HepG2 (cell line): ENCODE measurements around the gene COPZ2. TPM values are rescaled to one million over a fixed set of nuclear protein-coding genes. Genes with fewer than 3 reads are reported as not detected.

Source experiments
- ATAC-seq: fragments of 200-7000 bp; cut with Tn5 transposase; 3 replicates; pipeline ENCODE4 v1.9.1; 2020; ENCODE audit warnings: mild to moderate bottlenecking, moderate library complexity
- BruUV-seq: library from RNA; stranded (reverse); fragments of 400-500 nt; replicated peaks from 2 replicates; lab custom pipeline; 2021; lab: Mats Ljungman, UMichigan
- CTCF ChIA-PET: fragments of 300-600 bp; formaldehyde crosslinking; extraction: SDS; loops from one replicate; lab custom pipeline; 2021; ENCODE audit warnings: low total read pairs, inconsistent platforms, low intra/inter-chr PET ratio; lab: Yijun Ruan, JAX
- POLR2A ChIA-PET: fragments of 350-600 bp; sonication (Branson Sonifier 250); formaldehyde crosslinking; loops from one replicate; lab custom pipeline; 2020; ENCODE audit warnings: antibody characterized with exemption, inconsistent platforms; lab: Yijun Ruan, JAX
- DNase-seq: peaks from one replicate; pipeline ENCODE4 v3.0.0-alpha.2; 2015; ENCODE audit warnings: low spot score
- FAIRE-seq: peaks from 3 replicates; lab custom pipeline; 2011; peaks lifted over from hg19 to GRCh38; lab: Jason Lieb, UNC
- H2AFZ ChIP-seq: one replicate; pipeline ENCODE4 v1.6.1; 2011; ENCODE audit warnings: low read length, inconsistent platforms
- H3K27ac ChIP-seq: fragments of 300-600 bp; 3 replicates; pipeline ENCODE4 v1.8.0; 2011; ENCODE audit warnings: mixed run types, mild to moderate bottlenecking, mixed read lengths, low read length, inconsistent platforms; ENCODE audit not compliant: insufficient read depth; ENCODE audit errors: extremely low read length
- H3K27me3 ChIP-seq, 2 experiments: fragments of 200-600 bp in 1 of 2; 2 replicates in 1 of 2; 3 replicates in 1 of 2; pipeline versions ENCODE4 v1.6.0 to v1.8.0; 2011; ENCODE audit warnings: low read length in 2 of 2, mild to moderate bottlenecking in 2 of 2, moderate library complexity in 2 of 2, inconsistent platforms in 1 of 2; ENCODE audit not compliant: insufficient read depth in 2 of 2, control insufficient read depth in 1 of 2
- H3K36me3 ChIP-seq, 2 experiments: fragments of 200-600 bp in 1 of 2; replicated peaks in 1 of 2; 2 replicates in 1 of 2; 3 replicates in 1 of 2; pipeline versions ENCODE4 v1.5.1 to v1.8.0; 2011; ENCODE audit warnings: low read length in 2 of 2, inconsistent platforms in 1 of 2; ENCODE audit not compliant: insufficient read depth in 2 of 2, control insufficient read depth in 1 of 2
- H3K4me1 ChIP-seq: 2 replicates; pipeline ENCODE4 v1.5.1; 2012; ENCODE audit warnings: low read length, inconsistent platforms; ENCODE audit not compliant: insufficient read depth
- H3K4me2 ChIP-seq: 2 replicates; pipeline ENCODE4 v1.6.0; 2011; ENCODE audit warnings: low read depth, low read length, inconsistent platforms
- H3K4me3 ChIP-seq, 3 experiments: fragments of 200-600 bp in 1 of 3; sonication (generic), shearing (Covaris generic) in 1 of 3; replicated peaks in 1 of 3; 2 replicates each; pipeline ENCODE4 v1.5.1; 2011 to 2016; ENCODE audit warnings: low read length in 3 of 3, inconsistent platforms in 2 of 3, low read depth in 2 of 3, mild to moderate bottlenecking in 2 of 3, control low read depth in 1 of 3, mixed read lengths in 1 of 3; ENCODE audit not compliant: insufficient read depth in 1 of 3
- H3K79me2 ChIP-seq: one replicate; pipeline ENCODE4 v1.6.1; 2011; ENCODE audit warnings: low read length, inconsistent platforms; ENCODE audit not compliant: insufficient read depth
- H3K9ac ChIP-seq: 2 replicates; pipeline ENCODE4 v1.6.0; 2011; ENCODE audit warnings: mild to moderate bottlenecking, low read depth, low read length, inconsistent platforms; ENCODE audit not compliant: insufficient read depth
- H3K9me3 ChIP-seq: 2 replicates; pipeline ENCODE4 v1.5.1; 2012; ENCODE audit warnings: mild to moderate bottlenecking, low read length
- H4K20me1 ChIP-seq: 2 replicates; pipeline ENCODE4 v1.6.0; 2011; ENCODE audit warnings: inconsistent platforms, mild to moderate bottlenecking, low read length, moderate library complexity; ENCODE audit not compliant: insufficient read depth
- ATF7 ChIP-seq, 2 experiments: fragments of 450-650 bp in 1 of 2; sonication (generic) in 1 of 2; formaldehyde crosslinking in 1 of 2; IDR thresholded peaks; 2 replicates each; pipeline versions ENCODE4 v1.4.0 to v1.6.1; 2016 to 2020; ENCODE audit warnings: antibody characterized with exemption in 1 of 2, mild to moderate bottlenecking in 1 of 2, missing genetic modification reagents in 1 of 2
- CHCHD3 ChIP-seq: sonication (generic); formaldehyde crosslinking; IDR thresholded peaks from 2 replicates; pipeline ENCODE4 v1.8.0; 2022; ENCODE audit warnings: mild to moderate bottlenecking, missing genetic modification reagents, moderate library complexity
- CREB1 ChIP-seq, 2 experiments: fragments of 450-650 bp in 1 of 2; IDR thresholded peaks; 2 replicates each; pipeline ENCODE4 v1.6.1; 2016 to 2017; ENCODE audit warnings: control low read depth in 1 of 2, mild to moderate bottlenecking in 1 of 2, missing compliant biosample characterization in 1 of 2, missing genetic modification characterization in 1 of 2
- JDP2 ChIP-seq: sonication (generic); formaldehyde crosslinking; IDR thresholded peaks from 2 replicates; pipeline ENCODE4 v1.8.1; 2022; ENCODE audit warnings: missing genetic modification reagents, borderline replicate concordance
- KLF12 ChIP-seq: sonication (generic); formaldehyde crosslinking; IDR thresholded peaks from 2 replicates; pipeline ENCODE4 v1.4.0; 2020; ENCODE audit warnings: missing genetic modification reagents, borderline replicate concordance
- SALL2 ChIP-seq: sonication (generic); formaldehyde crosslinking; IDR thresholded peaks from 2 replicates; pipeline ENCODE4 v1.8.1; 2023; ENCODE audit warnings: mild to moderate bottlenecking, missing genetic modification reagents, inconsistent platforms
- SNAI1 ChIP-seq: sonication (generic); formaldehyde crosslinking; IDR thresholded peaks from 2 replicates; pipeline ENCODE4 v1.5.0; 2020; ENCODE audit warnings: mild to moderate bottlenecking, missing genetic modification reagents, borderline replicate concordance
- SOX13 ChIP-seq, 3 experiments: fragments of 450-650 bp in 1 of 3; sonication (generic) in 1 of 3; formaldehyde crosslinking in 1 of 3; IDR thresholded peaks in 2 of 3; conservative IDR thresholded peaks in 1 of 3; 2 replicates each; pipeline versions ENCODE4 v1.5.0 to v1.6.1; 2016 to 2020; ENCODE audit warnings: antibody characterized with exemption in 1 of 3, mild to moderate bottlenecking in 1 of 3, missing compliant biosample characterization in 1 of 3, missing genetic modification reagents in 1 of 3, moderate library complexity in 1 of 3
- TBX3 ChIP-seq: fragments of 450-650 bp; IDR thresholded peaks from 2 replicates; pipeline ENCODE4 v1.6.1; 2017; ENCODE audit warnings: antibody characterized with exemption, mild to moderate bottlenecking, inconsistent platforms, borderline replicate concordance
- ZFP37 ChIP-seq: sonication (generic); formaldehyde crosslinking; IDR thresholded peaks from 2 replicates; pipeline ENCODE4 v1.4.0; 2020; ENCODE audit warnings: missing genetic modification reagents, borderline replicate concordance
- ZNF430 ChIP-seq: sonication (generic); formaldehyde crosslinking; IDR thresholded peaks from 2 replicates; pipeline ENCODE4 v1.9.0; 2021; ENCODE audit warnings: mild to moderate bottlenecking, missing genetic modification reagents
- ZNF781 ChIP-seq: sonication (generic); formaldehyde crosslinking; IDR thresholded peaks from 2 replicates; pipeline ENCODE4 v1.5.1; 2020; ENCODE audit warnings: borderline replicate concordance, mild to moderate bottlenecking, missing genetic modification reagents; ENCODE audit errors: not compliant biosample characterization
- ZSCAN9 ChIP-seq: IDR thresholded peaks from 2 replicates; pipeline ENCODE4 v1.6.1; 2016; ENCODE audit warnings: borderline replicate concordance
- WGBS: methylation state at CpG from one replicate; pipeline ENCODE4 v1.1.6; 2017; ENCODE audit warnings: low lambda C conversion rate; 5-methylcytosine and 5-hydroxymethylcytosine counted together
- in situ Hi-C: cut with HindIII; loops from 2 replicates; pipeline ENCODE4 v1.10.0; 2017; ENCODE audit warnings: low pct_unique_long_range_greater_than_20kb; ENCODE audit not compliant: extremely low pct_ligation_motif_present
- intact Hi-C: fragments of 100-400 bp; cut with micrococcal nuclease; formaldehyde crosslinking; loops from one replicate; pipeline ENCODE4 v1.10.0; 2022; ENCODE audit not compliant: unreplicated experiment
- polyA plus RNA-seq, 8 experiments: library from polyadenylated mRNA; depleted of rRNA in 3 of 8; stranded (reverse) in 7 of 8; unstranded in 1 of 8; fragments of >200 nt; fragmentation: Illumina TruSeq in 4 of 8; extraction: Trizol in 4 of 8; gene quantifications; 2 replicates each; pipeline versions ENCODE4 v1.2.1 to v1.2.3, GENCODE V29; 2011 to 2016; ENCODE audit warnings: low read depth in 4 of 8, missing spikeins in 1 of 8, mixed read lengths in 1 of 8; ENCODE audit not compliant: insufficient read depth in 1 of 8
- total RNA-seq, 5 experiments: library from RNA; depleted of rRNA; stranded (reverse); fragments of >200 nt; fragmentation: Illumina TruSeq; extraction: Trizol; gene quantifications; 2 replicates each; pipeline ENCODE4 v1.2.3, GENCODE V29; 2016; ENCODE audit warnings: low read depth in 1 of 5
- TF ChIP-seq, protein P1 (sequence below): sonication (generic); formaldehyde crosslinking; IDR thresholded peaks from 2 replicates; pipeline ENCODE4 v1.4.0; 2020; ENCODE audit warnings: missing genetic modification reagents, mild to moderate bottlenecking, borderline replicate concordance
- TF ChIP-seq, protein P2 (sequence below): conservative IDR thresholded peaks from 2 replicates; pipeline ENCODE4 v1.6.1; 2018; ENCODE audit warnings: missing genetic modification reagents
- TF ChIP-seq, protein P3 (sequence below), 2 experiments: sonication (generic) in 1 of 2; formaldehyde crosslinking in 1 of 2; IDR thresholded peaks; 2 replicates each; pipeline versions ENCODE4 v1.5.1 to v1.6.1; 2011 to 2020; ENCODE audit warnings: borderline replicate concordance in 1 of 2, low read depth in 1 of 2, low read length in 1 of 2, mild to moderate bottlenecking in 1 of 2, missing genetic modification reagents in 1 of 2, moderate library complexity in 1 of 2

Gene COPZ2
- total and polyA plus RNA-seq, 2 of the 13 experiments (the other 11 are each of a cell fraction or from before 2014, with no cell fraction given) = 0.61 to 1.5 TPM

DNA sequence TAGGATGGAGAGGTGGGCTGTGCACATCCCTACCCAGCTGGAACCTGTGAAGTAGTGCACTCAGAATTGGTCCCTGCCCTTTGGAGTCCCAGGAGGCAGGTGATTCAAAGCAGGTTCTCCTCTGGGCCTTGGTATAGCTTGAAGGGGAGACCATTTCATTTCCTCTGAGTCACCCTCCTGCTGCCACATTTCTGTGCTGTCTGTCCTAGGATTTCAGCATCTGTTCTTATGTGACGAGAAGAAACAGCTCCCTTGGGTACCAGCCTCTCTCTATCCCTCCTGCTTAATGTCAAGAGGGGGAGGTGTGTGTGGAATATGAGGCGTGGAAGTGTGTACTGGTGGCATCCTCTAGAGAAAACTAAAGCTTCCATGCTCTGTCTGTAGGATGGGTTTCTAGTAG is 5.6 kb upstream of the COPZ2 start (continued):
- TF ChIP-seq, protein P1, sequence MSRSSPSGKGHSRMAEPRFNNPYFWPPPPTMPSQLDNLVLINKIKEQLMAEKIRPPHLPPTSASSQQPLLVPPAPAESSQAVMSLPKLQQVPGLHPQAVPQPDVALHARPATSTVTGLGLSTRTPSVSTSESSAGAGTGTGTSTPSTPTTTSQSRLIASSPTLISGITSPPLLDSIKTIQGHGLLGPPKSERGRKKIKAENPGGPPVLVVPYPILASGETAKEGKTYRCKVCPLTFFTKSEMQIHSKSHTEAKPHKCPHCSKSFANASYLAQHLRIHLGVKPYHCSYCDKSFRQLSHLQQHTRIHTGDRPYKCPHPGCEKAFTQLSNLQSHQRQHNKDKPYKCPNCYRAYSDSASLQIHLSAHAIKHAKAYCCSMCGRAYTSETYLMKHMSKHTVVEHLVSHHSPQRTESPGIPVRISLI (CRISPR knock-in tag) = no peak
- no peak for TF ChIP-seq ZNF430 (CRISPR knock-in tag)
- TF ChIP-seq ZNF781 (CRISPR knock-in tag) = no peak

DNA sequence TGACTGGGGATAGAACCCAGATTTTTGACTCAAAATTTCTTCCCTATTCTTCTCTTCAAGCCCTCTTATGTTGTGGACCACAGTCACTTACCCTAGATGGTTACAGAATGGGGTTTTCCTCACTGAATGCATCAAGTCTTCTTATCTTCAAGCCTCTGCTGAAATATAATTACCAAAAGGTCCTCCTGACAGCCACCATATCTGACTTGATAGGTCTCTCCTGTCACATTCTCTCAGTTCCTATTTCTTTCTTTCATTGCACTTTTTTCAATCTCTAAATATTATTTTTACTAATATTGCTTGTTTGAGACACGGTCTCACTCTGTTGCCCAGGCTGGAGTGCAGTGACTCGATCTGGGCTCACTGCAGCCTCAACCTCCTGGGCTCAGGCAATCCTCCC is 1.1 kb upstream of the COPZ2 start:
- FAIRE-seq = no peak
- POLR2A ChIA-PET = interaction anchor here (1.1 kb wide), 1 partner anchor 10 kb away, joined by 3 read pairs; no protein-coding TSS in a partner anchor
- no peak for ATAC-seq
- WGBS = 79% methylated on average over 2 of the region's 2 CpGs
- Histone ChIP-seq H3K4me3 (no peak overlapping the region), H3K27ac (no peak overlapping the region), H3K4me2 (peak overlapping the region; percentile 96; the same call in 1 of the 2 replicates), H3K79me2 (no peaks in the 10 kb centered on the region), H3K4me1 (peaks cover 27% of the 10 kb centered on the region), H3K9ac (no peak overlapping the region), H3K9me3 (no peaks in the 10 kb centered on the region), H3K27me3 (peaks cover 2 to 40% of the 10 kb centered on the region in 2 experiments; a peak in 4 of 5 replicates), H3K36me3 (no peaks in the 10 kb centered on the region), H2AFZ (no peak overlapping the region), H4K20me1 (no peaks in the 10 kb centered on the region)
- in situ Hi-C loops (no loop called here), intact Hi-C loops (no loop called here)
- no TSS peak for BruUV-seq
- CTCF ChIA-PET = no interaction called here
- no peak for DNase-seq
- no peak for TF ChIP-seq KLF12 (CRISPR knock-in tag)
- TF ChIP-seq ZFP37 (CRISPR knock-in tag) = no peak
- TF ChIP-seq, protein P2, sequence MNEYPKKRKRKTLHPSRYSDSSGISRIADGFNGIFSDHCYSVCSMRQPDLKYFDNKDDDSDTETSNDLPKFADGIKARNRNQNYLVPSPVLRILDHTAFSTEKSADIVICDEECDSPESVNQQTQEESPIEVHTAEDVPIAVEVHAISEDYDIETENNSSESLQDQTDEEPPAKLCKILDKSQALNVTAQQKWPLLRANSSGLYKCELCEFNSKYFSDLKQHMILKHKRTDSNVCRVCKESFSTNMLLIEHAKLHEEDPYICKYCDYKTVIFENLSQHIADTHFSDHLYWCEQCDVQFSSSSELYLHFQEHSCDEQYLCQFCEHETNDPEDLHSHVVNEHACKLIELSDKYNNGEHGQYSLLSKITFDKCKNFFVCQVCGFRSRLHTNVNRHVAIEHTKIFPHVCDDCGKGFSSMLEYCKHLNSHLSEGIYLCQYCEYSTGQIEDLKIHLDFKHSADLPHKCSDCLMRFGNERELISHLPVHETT (CRISPR knock-in tag) = no peak
- no peak for TF ChIP-seq CREB1 (IDR thresholded peaks at IDR 0.05)
- no peak for TF ChIP-seq CREB1 (CRISPR knock-in tag; IDR thresholded peaks at IDR 0.05)
- no peak for TF ChIP-seq ATF7 (IDR thresholded peaks at IDR 0.05)
- no peak for TF ChIP-seq ATF7 (CRISPR knock-in tag; IDR thresholded peaks at IDR 0.05)
- TF ChIP-seq SNAI1 = no peak
- TF ChIP-seq SALL2 (CRISPR knock-in tag) = no peak
- no peak for TF ChIP-seq SOX13 (IDR thresholded peaks at IDR 0.05)
- TF ChIP-seq SOX13 (CRISPR knock-in tag; conservative IDR thresholded peaks at IDR 0.05 in 1 of 2, IDR thresholded peaks at IDR 0.05 in 1 of 2) = no peak
- no peak for TF ChIP-seq JDP2 (CRISPR knock-in tag)
- TF ChIP-seq TBX3 = no peak
- no peak for TF ChIP-seq CHCHD3
- TF ChIP-seq ZSCAN9 (CRISPR knock-in tag) = no peak
- TF ChIP-seq, protein P3, sequence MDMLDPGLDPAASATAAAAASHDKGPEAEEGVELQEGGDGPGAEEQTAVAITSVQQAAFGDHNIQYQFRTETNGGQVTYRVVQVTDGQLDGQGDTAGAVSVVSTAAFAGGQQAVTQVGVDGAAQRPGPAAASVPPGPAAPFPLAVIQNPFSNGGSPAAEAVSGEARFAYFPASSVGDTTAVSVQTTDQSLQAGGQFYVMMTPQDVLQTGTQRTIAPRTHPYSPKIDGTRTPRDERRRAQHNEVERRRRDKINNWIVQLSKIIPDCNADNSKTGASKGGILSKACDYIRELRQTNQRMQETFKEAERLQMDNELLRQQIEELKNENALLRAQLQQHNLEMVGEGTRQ (IDR thresholded peaks at IDR 0.05; ENCODE audit: low read depth, low read length) = no peak
- TF ChIP-seq, protein P3 (CRISPR knock-in tag; IDR thresholded peaks at IDR 0.05; ENCODE audit: borderline replicate concordance) = no peak
